ENCODE results near the gene IQSEC3. TPM values are rescaled to one million over a fixed set of nuclear protein-coding genes. Genes with fewer than 3 reads are reported as not detected.

Gene IQSEC3
- total RNA-seq, 1 donor from 2014 or later: 2.5 TPM

GRCh38 chr12:197911-198695 is 131.5 kb downstream of the IQSEC3 start:
- Mint-ChIP-seq H3K9me3 (ENCODE audit: low read depth) (no peaks in the 10 kb centered on the region), H3K4me3 (ENCODE audit: low read depth) (no peak overlapping the region), H3K27ac (no peak overlapping the region), H3K36me3 (ENCODE audit: insufficient read depth) (no peaks in the 10 kb centered on the region), H3K27me3 (peaks cover 61% of the 10 kb centered on the region), H3K4me1 (ENCODE audit: low read depth) (peaks cover 4% of the 10 kb centered on the region)
- TF ChIP-seq CTCF (IDR thresholded peaks at IDR 0.05; ENCODE audit: unreplicated experiment): no peak
- no peak for DNase-seq (ENCODE audit: low spot score, unreplicated experiment)

GRCh38 chr12:198705-199104 is 132.1 kb downstream of the IQSEC3 start:
- Mint-ChIP-seq H3K27ac (no peak overlapping the region), H3K9me3 (ENCODE audit: low read depth) (no peaks in the 10 kb centered on the region), H3K27me3 (peaks cover 57% of the 10 kb centered on the region), H3K4me3 (ENCODE audit: low read depth) (no peak overlapping the region), H3K4me1 (ENCODE audit: low read depth) (peaks cover 4% of the 10 kb centered on the region), H3K36me3 (ENCODE audit: insufficient read depth) (no peaks in the 10 kb centered on the region)
- DNase-seq (ENCODE audit: low spot score, unreplicated experiment): no peak
- no peak for TF ChIP-seq CTCF (IDR thresholded peaks at IDR 0.05; ENCODE audit: unreplicated experiment)

DNA sequence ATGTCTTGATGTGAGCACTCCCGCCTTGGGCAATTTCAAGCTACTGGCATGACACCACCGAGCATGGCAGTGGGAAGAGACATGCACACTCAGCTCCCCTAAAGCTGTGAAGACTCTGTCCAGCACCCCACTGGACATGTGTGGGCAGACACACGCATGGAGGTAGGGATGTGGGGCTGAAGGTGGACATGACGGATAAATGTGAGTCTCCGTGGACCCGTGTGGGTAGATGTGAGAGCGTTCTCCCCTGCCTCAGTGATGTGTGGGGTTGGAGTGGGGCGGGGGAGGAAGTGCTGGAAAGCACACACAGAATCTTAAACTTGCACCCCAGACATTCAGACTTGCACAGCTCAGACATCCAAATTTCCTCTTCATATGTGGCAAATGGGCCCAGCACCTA is 134.8 kb downstream of the IQSEC3 start:
- no peak overlapping the region for H3K27ac Mint-ChIP-seq
- DNase-seq (ENCODE audit: low spot score, unreplicated experiment): no peak
- no peak for TF ChIP-seq CTCF (IDR thresholded peaks at IDR 0.05; ENCODE audit: unreplicated experiment)
- peaks cover 63% of the 10 kb centered on the region for H3K27me3 Mint-ChIP-seq
- H3K36me3 Mint-ChIP-seq (ENCODE audit: insufficient read depth): no peaks in the 10 kb centered on the region
- peaks cover 2% of the 10 kb centered on the region for H3K4me1 Mint-ChIP-seq (ENCODE audit: low read depth)
- no peak overlapping the region for H3K4me3 Mint-ChIP-seq (ENCODE audit: low read depth)
- H3K9me3 Mint-ChIP-seq (ENCODE audit: low read depth): no peaks in the 10 kb centered on the region

- Mint-ChIP-seq H3K4me1 (ENCODE audit: low read depth) (peaks cover 2% of the 10 kb centered on the region), H3K9me3 (ENCODE audit: low read depth) (no peaks in the 10 kb centered on the region), H3K4me3 (ENCODE audit: low read depth) (peak overlapping the region; percentile 65), H3K27me3 (peaks cover 63% of the 10 kb centered on the region), H3K27ac (no peak overlapping the region), H3K36me3 (ENCODE audit: insufficient read depth) (no peaks in the 10 kb centered on the region)
- TF ChIP-seq CTCF (IDR thresholded peaks at IDR 0.05; ENCODE audit: unreplicated experiment): no peak
- no peak for DNase-seq (ENCODE audit: low spot score, unreplicated experiment)
Measured at GRCh38 chr12:202081-202731, 135.6 kb downstream of the IQSEC3 start.

DNA sequence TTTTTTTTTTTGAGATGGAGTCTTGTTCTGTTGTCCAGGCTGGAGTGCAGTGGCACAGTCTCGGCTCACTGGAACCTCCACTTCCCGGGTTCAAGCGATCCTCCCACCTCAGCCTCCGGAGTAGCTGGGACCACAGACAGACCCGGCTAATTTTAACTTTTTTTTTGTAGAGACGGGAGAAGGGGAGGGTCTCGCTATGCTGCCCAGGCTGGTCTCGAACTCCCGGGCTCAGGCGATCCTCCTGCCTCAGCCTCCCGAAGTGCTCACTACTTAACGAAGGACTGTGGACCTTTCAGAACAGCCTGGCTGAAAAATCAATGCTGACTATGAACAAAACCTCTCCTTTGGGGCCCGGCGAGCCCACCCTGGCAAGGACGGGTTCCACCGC is 136.5 kb downstream of the IQSEC3 start:
- no peak for TF ChIP-seq CTCF (IDR thresholded peaks at IDR 0.05; ENCODE audit: unreplicated experiment)
- Mint-ChIP-seq H3K27me3 (peaks cover 59% of the 10 kb centered on the region), H3K9me3 (ENCODE audit: low read depth) (no peaks in the 10 kb centered on the region), H3K27ac (no peak overlapping the region), H3K36me3 (ENCODE audit: insufficient read depth) (no peaks in the 10 kb centered on the region), H3K4me3 (ENCODE audit: low read depth) (peak overlapping the region; percentile 72), H3K4me1 (ENCODE audit: low read depth) (peaks cover 2% of the 10 kb centered on the region)
- DNase-seq (ENCODE audit: low spot score, unreplicated experiment): no peak
